Epithelial cell of esophagus (primary cell): ENCODE results near the gene REEP1.
"Not testable (repeated sequence)": the region's sequence is repeated elsewhere in the genome, so short reads cannot be mapped to it uniquely, and the experiment has no call there.

Experiments used
- DNase-seq: peaks from one replicate; pipeline ENCODE4 v3.0.0; 2010; ENCODE audit warnings: low read depth
- H3K4me3 ChIP-seq: 2 replicates; pipeline ENCODE4 v1.5.1; 2011; ENCODE audit warnings: mild to moderate bottlenecking, low read length, control low read depth
- CTCF ChIP-seq: IDR thresholded peaks from 2 replicates; pipeline ENCODE4 v1.5.1; 2011; ENCODE audit warnings: low read depth, mild to moderate bottlenecking, low read length, control low read depth, inconsistent platforms; ENCODE audit not compliant: insufficient read depth; ENCODE audit errors: missing control alignments

Gene REEP1

DNA sequence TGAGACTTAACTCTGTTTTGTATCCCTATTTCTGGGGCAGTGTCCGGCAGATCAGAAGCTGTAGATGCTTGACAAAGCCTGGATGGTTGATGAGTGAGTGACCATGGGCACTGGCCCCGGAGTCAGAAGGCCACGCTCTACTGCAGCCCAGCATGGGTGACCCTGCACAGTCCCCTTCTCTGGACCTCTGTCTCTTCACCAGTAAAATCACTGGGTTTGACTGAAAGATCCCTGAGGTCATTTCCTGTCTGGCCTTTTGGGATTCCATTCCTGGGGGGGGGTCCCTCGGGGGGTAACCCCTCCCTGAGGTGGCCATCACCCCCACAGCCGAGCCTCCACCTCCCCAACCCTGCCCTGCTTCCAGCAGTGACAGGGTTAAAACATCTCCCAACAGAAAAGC is 106.5 kb downstream of the REEP1 start:
- DNase-seq, result no peak
- H3K4me3 ChIP-seq, result no peak overlapping the region
- no peak for TF ChIP-seq CTCF

DNA sequence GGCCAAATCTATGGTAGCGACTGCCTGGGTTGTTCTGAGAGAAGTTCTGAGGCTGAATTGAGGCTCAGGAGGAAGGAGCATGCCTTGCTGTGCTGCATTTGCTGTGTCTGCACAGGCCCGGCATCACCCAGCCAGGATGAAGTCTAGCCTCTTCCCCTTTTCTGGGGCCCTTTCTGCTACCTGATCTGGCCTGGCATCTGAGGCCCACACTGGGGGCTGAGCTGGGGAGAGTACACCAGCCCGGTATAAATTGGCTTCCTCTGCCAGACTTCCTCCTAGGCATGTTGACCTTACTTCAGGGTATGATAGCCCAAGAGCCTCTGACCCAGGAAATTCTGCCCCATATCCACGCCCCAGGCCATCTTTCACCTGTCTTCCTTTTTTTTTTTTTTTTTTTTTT is 108.2 kb downstream of the REEP1 start:
- no peak overlapping the region for H3K4me3 ChIP-seq
- no peak for TF ChIP-seq CTCF
- DNase-seq, result no peak

DNA sequence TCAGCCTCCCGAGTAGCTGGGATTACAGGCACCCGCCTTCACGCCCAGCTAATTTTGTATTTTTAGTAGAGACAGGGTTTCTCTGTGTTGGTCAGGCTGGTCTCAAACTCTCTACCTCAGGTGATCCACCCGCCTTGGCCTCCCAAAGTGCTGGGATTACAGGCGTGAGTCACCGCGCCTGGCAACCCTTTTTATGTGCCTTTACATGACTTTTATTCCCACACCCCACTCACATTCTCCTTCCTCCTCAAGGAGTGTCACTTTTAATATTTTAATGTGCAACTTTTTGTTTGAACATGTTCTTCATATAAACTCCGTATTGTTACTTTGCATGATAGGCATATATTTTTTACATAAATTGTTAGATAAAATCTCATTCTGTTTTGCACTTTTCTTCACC is 108.9 kb downstream of the REEP1 start:
- peak; percentile 26 for DNase-seq
- H3K4me3 ChIP-seq, result not testable (repeated sequence)

GRCh38 chr2:86227685-86228084 is 109.7 kb downstream of the REEP1 start:
- no peak overlapping the region for H3K4me3 ChIP-seq
- TF ChIP-seq CTCF, result no peak
- DNase-seq, result no peak

DNA sequence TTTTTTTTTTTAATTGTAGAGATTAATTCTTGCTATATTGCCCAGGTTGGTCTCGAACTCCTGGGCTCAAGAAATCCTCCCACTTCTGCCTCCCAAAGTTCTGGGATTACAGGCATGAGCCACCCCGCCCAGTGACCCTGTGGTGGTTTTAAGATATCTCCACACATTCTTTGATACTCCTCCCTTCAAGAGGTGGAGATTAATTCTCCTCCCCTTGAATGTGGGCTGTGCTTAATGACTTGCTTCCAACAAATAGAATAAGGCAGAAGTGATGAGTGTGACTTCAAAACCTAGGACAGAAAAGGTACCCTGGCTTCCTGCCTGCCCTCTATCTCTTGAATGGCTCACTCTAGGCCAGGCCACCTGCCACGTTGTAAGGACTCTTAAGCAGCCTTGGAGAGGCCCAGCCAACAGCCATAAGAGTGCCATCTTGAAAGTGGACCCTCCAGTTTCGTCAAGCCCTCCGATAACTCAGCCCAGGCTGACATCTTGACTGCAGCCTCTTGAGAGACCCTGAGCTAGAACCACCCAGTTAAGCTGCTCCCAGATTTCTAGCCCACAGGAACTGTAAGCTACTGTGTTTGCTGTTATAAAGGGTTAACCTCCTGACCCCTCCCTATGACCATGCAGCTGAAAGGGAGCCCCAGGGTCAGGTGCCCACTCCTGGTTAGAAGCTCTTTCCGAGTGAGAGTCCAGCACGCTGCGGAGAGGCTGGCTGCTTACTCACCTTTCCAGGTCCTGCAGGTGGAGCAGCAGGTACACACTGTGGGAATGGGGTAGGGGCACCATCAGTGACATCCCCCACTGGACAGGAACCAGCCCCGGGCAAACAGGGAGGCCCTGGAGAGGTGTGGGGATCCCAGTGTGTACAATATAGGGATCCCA is 110.5 kb downstream of the REEP1 start:
- no peak overlapping the region for H3K4me3 ChIP-seq
- no peak for TF ChIP-seq CTCF
- DNase-seq, result no peak

- H3K4me3 ChIP-seq, result no peak overlapping the region
- no peak for TF ChIP-seq CTCF
- DNase-seq, result no peak
Observed at GRCh38 chr2:86226070-86226469, 111.4 kb downstream of the REEP1 start.

DNA sequence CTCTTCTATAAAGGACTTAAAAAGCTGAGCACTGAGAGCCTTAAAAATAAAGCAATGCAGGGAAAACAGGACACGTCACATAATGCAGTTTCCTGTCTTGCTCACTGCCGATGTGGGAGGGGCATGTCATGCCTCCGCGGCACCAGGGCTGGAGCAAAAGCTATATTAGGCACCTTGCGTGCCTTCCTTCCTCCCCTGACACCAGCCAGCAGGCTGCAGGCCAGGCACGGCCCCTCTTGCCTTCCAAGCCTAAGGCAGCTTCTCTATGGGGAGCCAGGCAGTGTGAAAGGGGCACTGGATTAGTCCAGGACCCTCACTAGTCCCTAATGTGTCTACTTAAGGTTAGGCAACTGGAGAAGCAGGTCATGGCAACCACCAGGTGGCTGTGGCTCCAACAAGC is 111.8 kb downstream of the REEP1 start:
- TF ChIP-seq CTCF, result no peak
- H3K4me3 ChIP-seq, result no peak overlapping the region
- DNase-seq, result no peak
